ENCODE data around the gene STK35. TPM values are rescaled to one million over a fixed set of nuclear protein-coding genes. Genes with fewer than 3 reads are reported as not detected.

Gene STK35
- total and polyA plus RNA-seq, 2 donors (not counting 3 experiments of a cell fraction or from before 2014, with no cell fraction given), result 10.2 to 17.5 TPM

- no peaks in the 10 kb centered on the region for H3K9me3 ChIP-seq (replicated peaks; ENCODE audit: control insufficient read depth, insufficient read depth, low read length)
- no peak overlapping the region for H3K4me2 ChIP-seq (ENCODE audit: insufficient read depth, low read length)
- no peak for DNase-seq (ENCODE audit: low read depth, low spot score)
- POLR2A ChIA-PET, result interaction anchor here (1.1 kb wide), 1 partner anchor 71 kb away, joined by 4 read pairs; the partner anchor contains the start of gene STK35
- intact Hi-C loops (cut with micrococcal nuclease) (loop anchor here (2.0 to 5.0 kb wide), 2 partner anchors 71 to 408 kb away; partner anchors contain the start of gene STK35), dilution Hi-C loops (cut with MboI; ENCODE audit: extremely low pct_ligation_motif_present, low sequenced_read_pairs) (no loop called here)
- no peak for TF ChIP-seq MYC (IDR thresholded peaks at IDR 0.05; ENCODE audit: low read depth, low read length)
- no peak for TF ChIP-seq MAX (IDR thresholded peaks at IDR 0.05; ENCODE audit: insufficient read depth, insufficient read length)
- no peak for TF ChIP-seq POLR2AphosphoS5 (IDR thresholded peaks at IDR 0.05; ENCODE audit: insufficient read depth, low read depth, low read length)
- no peak for TF ChIP-seq FOS (IDR thresholded peaks at IDR 0.05; ENCODE audit: borderline replicate concordance, insufficient read depth, low read length)
- no peak for TF ChIP-seq EZH2 (IDR thresholded peaks at IDR 0.05; ENCODE audit: borderline replicate concordance, low read depth, low read length, severe bottlenecking)
- FAIRE-seq, result no peak
- H3K4me3 ChIP-seq (replicated peaks in 1 of 3; ENCODE audit: insufficient read depth in 1 of 3, low read depth in 1 of 3, low read length in 3 of 3), result no peak overlapping the region
- CTCF ChIA-PET, result interaction anchor here (0.7 to 5.6 kb wide), 41 partner anchors 8 to 663 kb away, joined by 3 to 159 read pairs (median 6); no protein-coding TSS in a partner anchor
- H3K27ac ChIP-seq (ENCODE audit: insufficient read depth, low read depth, low read length), result no peak overlapping the region
- H2AFZ ChIP-seq (ENCODE audit: low read depth, low read length), result no peak overlapping the region
- BruUV-seq (replicated peaks), result no TSS peak
- H3K79me2 ChIP-seq (ENCODE audit: control insufficient read depth, insufficient read depth, low read length), result no peaks in the 10 kb centered on the region
- H3K9ac ChIP-seq (replicated peaks; ENCODE audit: extremely low read depth, insufficient read depth, low read length), result no peak overlapping the region
- no peaks in the 10 kb centered on the region for H3K9me1 ChIP-seq (replicated peaks; ENCODE audit: control insufficient read depth, extremely low read depth, insufficient read depth, low read length)
- H3K4me1 ChIP-seq (ENCODE audit: control insufficient read depth, extremely low read depth, insufficient read depth, low read length), result no peaks in the 10 kb centered on the region
- no peaks in the 10 kb centered on the region for H4K20me1 ChIP-seq (replicated peaks; ENCODE audit: control insufficient read depth, extremely low read depth, insufficient read depth, low read length)
- H3K36me3 ChIP-seq (ENCODE audit: control insufficient read depth in 2 of 2, extremely low read depth in 1 of 2, insufficient read depth in 2 of 2, low read length in 2 of 2), result no peaks in the 10 kb centered on the region
- peaks cover 0 to 8% of the 10 kb centered on the region in 2 experiments for H3K27me3 ChIP-seq (ENCODE audit: control insufficient read depth in 2 of 2, insufficient read depth in 2 of 2, low read length in 2 of 2)
These were observed 71.6 kb downstream of the STK35 start for GRCh38 chr20:2173186-2173585.

- dilution Hi-C loops (cut with MboI; ENCODE audit: extremely low pct_ligation_motif_present, low sequenced_read_pairs) (no loop called here), intact Hi-C loops (cut with micrococcal nuclease) (loop anchor here (5.0 kb wide), 1 partner anchor 72 kb away; the partner anchor contains the start of gene STK35)
- POLR2A ChIA-PET, result no interaction called here
- H3K9me1 ChIP-seq (replicated peaks; ENCODE audit: control insufficient read depth, extremely low read depth, insufficient read depth, low read length), result no peaks in the 10 kb centered on the region
- no peak overlapping the region for H3K9ac ChIP-seq (replicated peaks; ENCODE audit: extremely low read depth, insufficient read depth, low read length)
- no peak overlapping the region for H3K4me2 ChIP-seq (ENCODE audit: insufficient read depth, low read length)
- FAIRE-seq (no peak), DNase-seq (ENCODE audit: low read depth, low spot score) (no peak)
- no peaks in the 10 kb centered on the region for H3K9me3 ChIP-seq (replicated peaks; ENCODE audit: control insufficient read depth, insufficient read depth, low read length)
- TF ChIP-seq CTCF (IDR thresholded peaks at IDR 0.05; ENCODE audit: extremely low read depth in 1 of 2, insufficient read depth in 1 of 2, low read depth in 1 of 2, low read length in 2 of 2) (no peak), GATA2 (IDR thresholded peaks at IDR 0.05; ENCODE audit: insufficient read depth, insufficient read length, low read depth, low read length) (no peak), FOS (IDR thresholded peaks at IDR 0.05; ENCODE audit: borderline replicate concordance, insufficient read depth, low read length) (no peak), EZH2 (IDR thresholded peaks at IDR 0.05; ENCODE audit: borderline replicate concordance, low read depth, low read length, severe bottlenecking) (no peak), MYC (IDR thresholded peaks at IDR 0.05; ENCODE audit: low read depth, low read length) (no peak), POLR2AphosphoS5 (IDR thresholded peaks at IDR 0.05; ENCODE audit: insufficient read depth, low read depth, low read length) (no peak)
- no peak overlapping the region for H3K27ac ChIP-seq (ENCODE audit: insufficient read depth, low read depth, low read length)
- H3K4me3 ChIP-seq (replicated peaks in 1 of 3; ENCODE audit: insufficient read depth in 1 of 3, low read depth in 1 of 3, low read length in 3 of 3), result no peak overlapping the region
- CTCF ChIA-PET, result interaction anchor here (1.2 to 5.6 kb wide), 7 partner anchors 34 to 397 kb away, joined by 3 to 159 read pairs (median 12); no protein-coding TSS in a partner anchor
- H3K79me2 ChIP-seq (ENCODE audit: control insufficient read depth, insufficient read depth, low read length), result no peaks in the 10 kb centered on the region
- no peaks in the 10 kb centered on the region for H3K4me1 ChIP-seq (ENCODE audit: control insufficient read depth, extremely low read depth, insufficient read depth, low read length)
- H3K27me3 ChIP-seq (ENCODE audit: control insufficient read depth in 2 of 2, insufficient read depth in 2 of 2, low read length in 2 of 2), result peaks cover 0 to 8% of the 10 kb centered on the region in 2 experiments
- H4K20me1 ChIP-seq (replicated peaks; ENCODE audit: control insufficient read depth, extremely low read depth, insufficient read depth, low read length), result no peaks in the 10 kb centered on the region
- H3K36me3 ChIP-seq (ENCODE audit: control insufficient read depth in 2 of 2, extremely low read depth in 1 of 2, insufficient read depth in 2 of 2, low read length in 2 of 2), result no peaks in the 10 kb centered on the region
- no peak overlapping the region for H2AFZ ChIP-seq (ENCODE audit: low read depth, low read length)
- no TSS peak for BruUV-seq (replicated peaks)
These were observed 72.4 kb downstream of the STK35 start for GRCh38 chr20:2174067-2174466.

Data from endothelial cell of umbilical vein (primary cell).